Breast epithelium (tissue), 3 donors: ENCODE results near the gene SHANK3.

Source experiments
- CTCF ChIP-seq, 3 donors: fragments of 450-650 bp; IDR thresholded peaks; one replicate each; pipeline ENCODE4 v1.5.1; 2016 to 2017; ENCODE audit warnings: antibody characterized with exemption in 3 of 3, mild to moderate bottlenecking in 3 of 3, moderate library complexity in 3 of 3
- POLR2AphosphoS5 ChIP-seq, 3 donors: sonication (generic); formaldehyde crosslinking; IDR thresholded peaks; one replicate each; pipeline ENCODE4 v1.6.1; 2017; ENCODE audit warnings: antibody characterized with exemption in 3 of 3

- no peak for TF ChIP-seq CTCF (IDR thresholded peaks at IDR 0.05)
- no peak for TF ChIP-seq POLR2AphosphoS5 (IDR thresholded peaks at IDR 0.05)
These were observed 42.6 kb downstream of the SHANK3 start for GRCh38 chr22:50715250-50715649.
